ENCODE measurements around the gene STK24. TPM values are rescaled to one million over a fixed set of nuclear protein-coding genes. Genes with fewer than 3 reads are reported as not detected.

Gene STK24
- total RNA-seq, 2 donors from 2014 or later = 175 to 207 TPM

DNA sequence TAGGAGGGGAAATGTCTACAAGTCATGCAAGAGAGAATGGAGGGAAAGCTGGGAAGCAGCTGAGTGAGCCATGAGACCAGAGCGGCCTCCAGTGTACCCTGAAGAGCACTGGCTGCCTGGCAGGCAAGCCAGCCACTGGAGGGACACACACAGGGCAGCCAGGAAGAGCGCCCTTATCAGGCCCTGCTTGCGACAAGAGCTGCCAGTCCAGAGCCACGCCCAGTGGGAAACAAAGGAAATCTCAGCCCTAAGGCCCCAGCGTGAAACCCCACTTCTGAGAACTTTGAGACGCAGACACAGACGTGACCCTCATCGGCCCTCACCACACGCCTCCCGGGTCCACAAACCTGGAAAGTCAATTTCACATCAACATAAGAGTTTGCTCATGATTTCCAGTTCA is 105.0 kb downstream of the STK24 start:
- Mint-ChIP-seq H3K27ac (no peak overlapping the region), H3K9me3 (no peaks in the 10 kb centered on the region), H3K4me3 (no peak overlapping the region), H3K36me3 (ENCODE audit: insufficient read depth in 2 of 2) (peaks cover 11 to 32% of the 10 kb centered on the region in 2 donors), H3K27me3 (ENCODE audit: low read depth) (no peaks in the 10 kb centered on the region), H3K4me1 (ENCODE audit: low read depth) (peaks cover 23% of the 10 kb centered on the region)
- DNase-seq (no peak), ATAC-seq (replicated peaks in 1 of 2) (no peak)

- DNase-seq (no peak), ATAC-seq (replicated peaks in 1 of 2) (no peak)
- no peaks in the 10 kb centered on the region for H3K9me3 Mint-ChIP-seq
- H3K4me3 Mint-ChIP-seq = no peak overlapping the region
- no peak overlapping the region for H3K27ac Mint-ChIP-seq
- H3K36me3 Mint-ChIP-seq (ENCODE audit: insufficient read depth in 2 of 2) = peaks cover 11 to 35% of the 10 kb centered on the region in 2 donors
- peaks cover 20% of the 10 kb centered on the region for H3K4me1 Mint-ChIP-seq (ENCODE audit: low read depth)
- no peaks in the 10 kb centered on the region for H3K27me3 Mint-ChIP-seq (ENCODE audit: low read depth)
Observed at GRCh38 chr13:98470920-98471319, 106.0 kb downstream of the STK24 start.

GRCh38 chr13:98468929-98469328 is 108.0 kb downstream of the STK24 start:
- Mint-ChIP-seq H3K27me3 (ENCODE audit: low read depth) (no peaks in the 10 kb centered on the region), H3K4me3 (no peak overlapping the region), H3K27ac (peak overlapping the region; percentile 39)

GRCh38 chr13:98468361-98468760 is 108.5 kb downstream of the STK24 start:
- no peak for ATAC-seq (replicated peaks in 1 of 2)
- Mint-ChIP-seq H3K36me3 (ENCODE audit: insufficient read depth in 2 of 2) (peaks cover 12 to 37% of the 10 kb centered on the region in 2 donors), H3K4me1 (ENCODE audit: low read depth) (peaks cover 25% of the 10 kb centered on the region)

More at GRCh38 chr13:98468929-98469328, 108.0 kb downstream of the STK24 start:
- no peak for ATAC-seq (replicated peaks in 1 of 2)
- DNase-seq = no peak
- Mint-ChIP-seq H3K36me3 (ENCODE audit: insufficient read depth in 2 of 2) (peaks cover 11 to 35% of the 10 kb centered on the region in 2 donors), H3K9me3 (no peaks in the 10 kb centered on the region), H3K4me1 (ENCODE audit: low read depth) (peaks cover 25% of the 10 kb centered on the region)

DNA sequence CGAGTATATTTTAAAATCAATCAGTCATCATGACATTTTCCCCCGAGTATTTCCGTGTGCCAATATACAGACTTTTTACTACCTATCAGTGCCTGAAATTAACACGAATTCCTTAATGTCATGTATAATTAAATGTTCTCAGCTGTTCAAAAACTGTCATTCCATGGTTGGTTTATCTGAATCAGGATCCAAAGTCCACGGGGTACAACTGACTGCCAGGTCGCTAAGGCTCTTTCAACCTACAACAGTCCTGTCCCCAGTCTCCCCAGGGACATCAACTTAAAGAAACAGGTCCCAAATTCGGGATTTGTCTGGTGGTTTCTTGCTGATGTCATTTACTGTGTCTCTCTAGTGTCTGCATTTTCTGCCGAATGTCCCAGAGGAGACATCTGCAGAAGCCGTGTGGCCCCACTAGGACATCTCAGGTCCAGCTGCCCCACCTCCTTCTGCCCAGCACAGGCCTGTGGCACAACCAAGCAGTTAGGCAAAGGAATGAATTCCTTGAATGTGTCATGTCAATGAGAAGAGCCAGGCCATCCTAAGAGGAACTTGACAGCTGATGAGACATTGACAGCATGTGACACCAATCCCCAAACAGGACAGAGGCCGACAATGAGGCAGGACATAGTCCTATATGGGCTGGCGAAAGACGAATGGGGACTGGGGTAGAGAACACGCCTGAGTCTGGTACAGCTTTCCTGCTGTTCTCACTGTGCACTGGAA is 109.5 kb downstream of the STK24 start:
- Mint-ChIP-seq H3K27me3 (ENCODE audit: low read depth) (no peaks in the 10 kb centered on the region), H3K4me1 (ENCODE audit: low read depth) (peaks cover 28% of the 10 kb centered on the region), H3K9me3 (no peaks in the 10 kb centered on the region), H3K27ac (peak overlapping the region; percentile 83), H3K4me3 (no peak overlapping the region), H3K36me3 (ENCODE audit: insufficient read depth in 2 of 2) (peaks cover 18 to 38% of the 10 kb centered on the region in 2 donors)
- DNase-seq (no peak), ATAC-seq (replicated peaks in 1 of 2) (no peak)

More at GRCh38 chr13:98468361-98468760, 108.5 kb downstream of the STK24 start:
- no peaks in the 10 kb centered on the region for H3K27me3 Mint-ChIP-seq (ENCODE audit: low read depth)
- no peak overlapping the region for H3K4me3 Mint-ChIP-seq
- no peak for DNase-seq
- no peaks in the 10 kb centered on the region for H3K9me3 Mint-ChIP-seq
- peak overlapping the region; percentile 39 for H3K27ac Mint-ChIP-seq

DNA sequence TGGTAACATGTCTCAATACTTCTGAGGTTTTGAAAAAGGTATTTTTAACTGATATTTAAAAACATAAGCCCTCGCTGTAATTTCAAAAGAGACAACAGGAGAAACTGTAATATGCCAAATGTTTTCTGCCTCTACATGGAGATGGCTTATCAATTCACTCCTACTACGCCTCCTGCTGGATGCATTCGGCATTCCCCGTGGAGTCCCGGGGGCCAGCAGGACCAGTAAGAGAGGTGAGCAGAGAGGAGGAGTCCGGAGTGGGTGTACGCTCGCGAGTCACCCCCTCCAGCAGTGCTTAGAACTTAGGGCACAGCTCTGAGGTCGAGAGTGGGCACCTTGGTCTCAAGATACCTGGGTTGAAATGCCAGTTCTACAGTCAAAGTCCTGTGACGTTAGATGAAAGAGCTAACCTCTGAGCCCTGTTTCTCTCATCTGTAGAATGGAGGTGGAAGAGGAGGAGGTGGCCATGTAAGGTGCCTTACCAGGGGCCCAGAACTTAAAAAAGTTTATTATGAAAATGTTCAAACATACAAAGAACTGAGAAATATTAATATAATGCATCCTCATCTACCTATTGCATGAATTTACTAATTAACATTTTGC is 110.2 kb downstream of the STK24 start:
- Mint-ChIP-seq H3K9me3 (no peaks in the 10 kb centered on the region), H3K27ac (peak overlapping the region; percentile 89), H3K4me1 (ENCODE audit: low read depth) (peaks cover 32% of the 10 kb centered on the region), H3K27me3 (ENCODE audit: low read depth) (no peaks in the 10 kb centered on the region), H3K4me3 (no peak overlapping the region), H3K36me3 (ENCODE audit: insufficient read depth in 2 of 2) (peaks cover 12 to 32% of the 10 kb centered on the region in 2 donors)
- ATAC-seq (replicated peaks in 1 of 2) = peak; percentile 74 to 78
- peak; percentile 51 to 53 for DNase-seq

GRCh38 chr13:98462946-98463345 is 114.0 kb downstream of the STK24 start:
- DNase-seq (no peak), ATAC-seq (replicated peaks in 1 of 2) (no peak)
- Mint-ChIP-seq H3K27me3 (ENCODE audit: low read depth) (no peaks in the 10 kb centered on the region), H3K36me3 (ENCODE audit: insufficient read depth in 2 of 2) (peaks cover 13 to 30% of the 10 kb centered on the region in 2 donors), H3K9me3 (no peaks in the 10 kb centered on the region), H3K27ac (peak overlapping the region; percentile 63), H3K4me1 (ENCODE audit: low read depth) (peaks cover 27% of the 10 kb centered on the region), H3K4me3 (no peak overlapping the region)

DNA sequence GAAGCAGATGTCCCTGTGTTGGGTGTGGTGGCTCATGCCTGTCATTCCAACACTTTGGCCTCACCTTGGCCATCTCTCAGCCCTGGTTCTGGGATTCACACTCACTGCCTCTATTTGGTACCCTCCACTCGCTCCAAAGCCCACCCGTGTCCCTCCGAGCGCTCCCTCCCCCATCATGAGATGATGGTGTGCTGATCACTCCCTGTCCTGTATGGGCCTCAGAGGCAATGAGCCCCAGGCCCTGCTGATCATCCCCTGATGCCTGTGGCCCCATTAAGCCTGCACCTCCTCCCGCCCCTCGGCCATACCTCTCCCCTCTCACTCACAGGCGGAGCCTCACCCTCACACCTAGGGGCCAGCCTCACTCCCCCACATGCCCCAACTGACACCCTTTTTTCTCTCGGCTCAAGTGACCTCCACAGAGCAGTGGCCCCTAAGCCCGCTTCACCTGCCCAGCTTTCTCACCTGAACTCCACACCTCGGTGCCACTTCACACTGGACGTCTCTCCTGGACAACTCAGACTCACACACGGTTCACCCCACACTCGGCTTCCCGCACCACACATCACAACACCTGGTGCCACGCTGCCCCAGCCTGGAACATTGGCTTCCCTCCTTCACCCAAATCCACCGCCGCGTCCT is 114.5 kb downstream of the STK24 start:
- no peaks in the 10 kb centered on the region for H3K9me3 Mint-ChIP-seq
- H3K27ac Mint-ChIP-seq = no peak overlapping the region
- peaks cover 21% of the 10 kb centered on the region for H3K4me1 Mint-ChIP-seq (ENCODE audit: low read depth)
- no peaks in the 10 kb centered on the region for H3K27me3 Mint-ChIP-seq (ENCODE audit: low read depth)
- H3K36me3 Mint-ChIP-seq (ENCODE audit: insufficient read depth in 2 of 2) = peaks cover 14 to 26% of the 10 kb centered on the region in 2 donors
- DNase-seq = no peak
- no peak for ATAC-seq (replicated peaks in 1 of 2)
- H3K4me3 Mint-ChIP-seq = no peak overlapping the region

DNA sequence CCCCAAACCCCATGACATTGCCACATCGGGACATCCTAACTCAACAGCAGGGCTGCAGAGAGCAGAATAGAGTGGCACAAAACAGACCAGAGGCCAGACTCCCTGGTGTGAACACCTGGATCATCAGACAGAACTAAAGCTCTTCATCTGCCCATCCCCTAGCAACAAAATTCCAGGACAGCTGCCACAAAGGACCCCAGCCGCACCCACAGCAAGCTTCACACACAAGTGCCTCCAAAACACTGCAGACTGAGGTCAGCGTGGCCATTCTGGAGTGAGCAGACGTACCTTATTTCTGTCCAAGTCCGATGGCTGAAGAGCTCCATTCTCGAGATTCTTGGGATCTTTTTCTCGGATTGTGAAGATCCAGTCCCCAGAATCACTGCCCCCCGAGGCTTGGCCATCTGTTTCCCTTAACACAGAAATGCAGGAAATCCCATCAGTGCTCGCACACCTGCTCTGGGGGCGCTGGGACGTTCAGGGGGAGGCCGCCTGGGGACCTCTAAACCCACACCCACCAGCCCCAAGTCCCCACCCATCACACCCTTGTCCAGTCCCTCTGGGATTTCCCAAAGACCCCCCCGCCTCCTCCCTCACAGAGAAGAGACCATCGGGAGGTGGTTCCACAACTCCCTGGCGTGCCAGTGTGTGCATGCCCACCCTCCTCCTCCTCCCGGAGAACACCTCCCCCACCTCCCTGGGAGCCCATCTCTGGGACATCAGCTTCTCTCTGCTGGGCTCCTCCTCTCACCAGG is 115.2 kb downstream of the STK24 start:
- no peaks in the 10 kb centered on the region for H3K9me3 Mint-ChIP-seq
- ATAC-seq (replicated peaks in 1 of 2) = no peak
- H3K4me1 Mint-ChIP-seq (ENCODE audit: low read depth) = peaks cover 16% of the 10 kb centered on the region
- no peaks in the 10 kb centered on the region for H3K27me3 Mint-ChIP-seq (ENCODE audit: low read depth)
- H3K36me3 Mint-ChIP-seq (ENCODE audit: insufficient read depth in 2 of 2) = peaks cover 14 to 23% of the 10 kb centered on the region in 2 donors
- no peak overlapping the region for H3K4me3 Mint-ChIP-seq
- no peak for DNase-seq
- no peak overlapping the region for H3K27ac Mint-ChIP-seq

DNA sequence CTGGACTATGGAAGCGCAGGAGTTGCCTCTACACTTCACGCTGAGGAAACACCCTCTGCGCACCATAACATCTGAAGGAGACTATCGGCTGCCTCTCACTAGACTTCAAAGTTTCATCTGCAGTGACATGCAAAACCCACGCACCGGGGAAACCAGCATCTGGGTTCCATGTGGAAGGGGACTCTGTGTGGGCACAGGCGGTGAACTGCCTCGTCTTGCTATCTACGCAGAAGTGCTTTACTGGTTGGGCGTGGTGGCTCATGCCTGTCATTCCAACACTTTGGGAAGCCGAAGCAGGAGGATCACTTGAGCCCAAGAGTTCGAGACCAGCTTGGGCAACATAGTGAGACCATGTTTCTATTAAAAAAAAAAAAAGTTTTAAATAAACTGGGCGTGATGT is 116.4 kb downstream of the STK24 start:
- Mint-ChIP-seq H3K36me3 (ENCODE audit: insufficient read depth in 2 of 2) (peaks cover 14 to 22% of the 10 kb centered on the region in 2 donors), H3K4me3 (no peak overlapping the region), H3K27me3 (ENCODE audit: low read depth) (no peaks in the 10 kb centered on the region), H3K27ac (peak overlapping the region; percentile 68), H3K4me1 (ENCODE audit: low read depth) (peaks cover 12% of the 10 kb centered on the region), H3K9me3 (no peaks in the 10 kb centered on the region)
- DNase-seq (no peak), ATAC-seq (replicated peaks in 1 of 2) (no peak)

DNA sequence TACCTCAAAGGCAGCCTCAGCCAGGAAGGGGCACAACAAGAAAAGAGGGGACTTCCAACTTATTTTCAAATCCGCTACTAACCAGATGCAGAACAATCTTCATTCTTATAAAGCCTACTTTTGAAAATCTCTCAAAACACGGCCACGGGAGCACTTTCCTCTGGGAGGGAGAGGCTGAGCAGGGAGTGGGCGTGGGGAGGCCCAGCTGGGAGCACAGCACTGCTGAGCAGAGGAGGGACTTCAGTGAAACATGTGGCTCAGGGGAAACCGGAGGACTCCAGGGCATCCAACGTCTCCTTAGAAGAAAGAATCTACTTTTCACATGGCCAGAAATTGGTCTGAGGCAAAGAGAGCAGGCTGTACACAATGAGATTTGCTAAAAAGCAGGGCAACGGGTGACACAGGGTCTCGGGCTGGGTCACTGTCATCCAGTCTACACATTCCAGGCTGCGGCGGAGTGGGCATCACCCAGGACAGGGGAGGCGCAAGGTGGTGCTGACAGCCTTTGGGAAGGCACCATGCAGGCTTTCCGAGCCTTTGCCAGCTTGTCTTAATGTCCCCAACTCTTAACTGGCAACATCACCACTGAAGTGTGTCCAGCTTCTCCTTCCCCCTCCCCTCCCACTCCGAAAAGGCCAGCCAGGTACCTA is 117.1 kb downstream of the STK24 start:
- DNase-seq (no peak), ATAC-seq (replicated peaks in 1 of 2) (no peak)
- Mint-ChIP-seq H3K27ac (peak overlapping the region; percentile 68), H3K4me3 (no peak overlapping the region), H3K9me3 (no peaks in the 10 kb centered on the region), H3K27me3 (ENCODE audit: low read depth) (no peaks in the 10 kb centered on the region), H3K36me3 (ENCODE audit: insufficient read depth in 2 of 2) (peaks cover 11 to 21% of the 10 kb centered on the region in 2 donors), H3K4me1 (ENCODE audit: low read depth) (peaks cover 7% of the 10 kb centered on the region)

DNA sequence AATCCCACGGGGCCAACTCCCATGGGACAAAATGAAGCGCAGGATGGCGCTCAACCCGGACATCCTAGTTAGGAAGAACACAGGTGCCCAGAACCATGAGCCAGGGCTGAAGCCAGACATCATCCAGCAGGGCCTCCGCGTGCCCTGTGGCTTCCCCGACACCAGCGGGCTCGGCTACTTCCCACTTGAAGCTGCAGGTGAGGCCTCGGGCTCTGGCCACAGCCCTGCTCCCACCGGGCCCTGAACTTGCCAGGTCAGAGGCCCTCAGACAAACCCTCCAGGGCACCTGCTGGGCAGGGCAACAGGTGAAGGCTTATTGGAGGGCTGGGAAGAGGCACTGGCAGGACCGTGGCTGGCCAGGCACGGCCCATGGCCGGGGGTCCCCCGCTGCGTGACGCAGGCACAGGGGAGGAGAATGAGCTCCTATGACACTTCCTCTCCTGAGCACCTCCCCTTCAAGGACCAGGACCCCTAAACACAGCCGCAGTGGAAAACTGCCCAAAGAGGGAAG is 117.7 kb downstream of the STK24 start:
- Mint-ChIP-seq H3K27ac (peak overlapping the region; percentile 26), H3K36me3 (ENCODE audit: insufficient read depth in 2 of 2) (peaks cover 11 to 22% of the 10 kb centered on the region in 2 donors), H3K27me3 (ENCODE audit: low read depth) (no peaks in the 10 kb centered on the region), H3K9me3 (no peaks in the 10 kb centered on the region), H3K4me3 (no peak overlapping the region), H3K4me1 (ENCODE audit: low read depth) (peaks cover 7% of the 10 kb centered on the region)
- ATAC-seq (replicated peaks in 1 of 2) (no peak), DNase-seq (no peak)
